Tibial artery (tissue), 4 donors: ENCODE results near the gene INPP5D.

Experiments used
- DNase-seq, 2 donors: peaks; one replicate each; pipeline ENCODE4 v3.0.0-alpha.2; 2019
- H3K27ac ChIP-seq, 2 donors: fragments of 200-600 bp; sonication (generic) in 1 of 2; 1 replicate in 1 of 2; 2 replicates in 1 of 2; pipeline ENCODE4 v1.5.1; 2018 to 2019; ENCODE audit warnings: mild to moderate bottlenecking in 1 of 2
- H3K27me3 ChIP-seq, 2 donors: fragments of 200-600 bp; sonication (generic) in 1 of 2; one replicate each; pipeline versions ENCODE4 v1.5.1 to v1.6.0; 2016 to 2019
- H3K36me3 ChIP-seq, 3 donors: fragments of 200-600 bp; sonication (generic) in 2 of 3; one replicate each; pipeline ENCODE4 v1.5.1; 2016 to 2019; ENCODE audit warnings: mild to moderate bottlenecking in 2 of 3
- H3K4me1 ChIP-seq, 4 donors: fragments of 200-600 bp; sonication (generic) in 2 of 4; 1 replicate in 3 of 4; 2 replicates in 1 of 4; pipeline ENCODE4 v1.5.1; 2016 to 2019
- H3K4me3 ChIP-seq, 2 donors: fragments of 200-600 bp; sonication (generic) in 1 of 2; 1 replicate in 1 of 2; 2 replicates in 1 of 2; pipeline ENCODE4 v1.5.1; 2018 to 2019; ENCODE audit warnings: mild to moderate bottlenecking in 2 of 2
- H3K9me3 ChIP-seq, 3 donors: fragments of 200-600 bp; sonication (generic) in 1 of 3; one replicate each; pipeline ENCODE4 v1.5.1; 2016 to 2019
- intact Hi-C: fragments of 100-400 bp; cut with DNase I; formaldehyde crosslinking; loops from one replicate; pipeline ENCODE4 v1.15.0; 2023; ENCODE audit warnings: low total_unique reads
- TF ChIP-seq, protein P1 (sequence below), 2 experiments: fragments of 200-600 bp in 1 of 2; fragments of 450-650 bp in 1 of 2; IDR thresholded peaks; one replicate each; pipeline ENCODE4 v1.5.1; 2017 to 2019; ENCODE audit warnings: antibody characterized with exemption in 2 of 2, mild to moderate bottlenecking in 1 of 2, moderate library complexity in 1 of 2

Gene INPP5D

GRCh38 chr2:233174137-233174536 lies 114.0 kb downstream of the INPP5D start:
- Histone ChIP-seq H3K4me1 (no peaks in the 10 kb centered on the region), H3K36me3 (peaks cover 0 to 3% (median 0%) of the 10 kb centered on the region in 3 donors), H3K9me3 (no peaks in the 10 kb centered on the region), H3K4me3 (no peak overlapping the region), H3K27ac (no peak overlapping the region), H3K27me3 (no peaks in the 10 kb centered on the region)
- no peak for DNase-seq
- TF ChIP-seq, protein P1, sequence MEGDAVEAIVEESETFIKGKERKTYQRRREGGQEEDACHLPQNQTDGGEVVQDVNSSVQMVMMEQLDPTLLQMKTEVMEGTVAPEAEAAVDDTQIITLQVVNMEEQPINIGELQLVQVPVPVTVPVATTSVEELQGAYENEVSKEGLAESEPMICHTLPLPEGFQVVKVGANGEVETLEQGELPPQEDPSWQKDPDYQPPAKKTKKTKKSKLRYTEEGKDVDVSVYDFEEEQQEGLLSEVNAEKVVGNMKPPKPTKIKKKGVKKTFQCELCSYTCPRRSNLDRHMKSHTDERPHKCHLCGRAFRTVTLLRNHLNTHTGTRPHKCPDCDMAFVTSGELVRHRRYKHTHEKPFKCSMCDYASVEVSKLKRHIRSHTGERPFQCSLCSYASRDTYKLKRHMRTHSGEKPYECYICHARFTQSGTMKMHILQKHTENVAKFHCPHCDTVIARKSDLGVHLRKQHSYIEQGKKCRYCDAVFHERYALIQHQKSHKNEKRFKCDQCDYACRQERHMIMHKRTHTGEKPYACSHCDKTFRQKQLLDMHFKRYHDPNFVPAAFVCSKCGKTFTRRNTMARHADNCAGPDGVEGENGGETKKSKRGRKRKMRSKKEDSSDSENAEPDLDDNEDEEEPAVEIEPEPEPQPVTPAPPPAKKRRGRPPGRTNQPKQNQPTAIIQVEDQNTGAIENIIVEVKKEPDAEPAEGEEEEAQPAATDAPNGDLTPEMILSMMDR (IDR thresholded peaks at IDR 0.05) = no peak
- intact Hi-C loops = no loop called here

DNA sequence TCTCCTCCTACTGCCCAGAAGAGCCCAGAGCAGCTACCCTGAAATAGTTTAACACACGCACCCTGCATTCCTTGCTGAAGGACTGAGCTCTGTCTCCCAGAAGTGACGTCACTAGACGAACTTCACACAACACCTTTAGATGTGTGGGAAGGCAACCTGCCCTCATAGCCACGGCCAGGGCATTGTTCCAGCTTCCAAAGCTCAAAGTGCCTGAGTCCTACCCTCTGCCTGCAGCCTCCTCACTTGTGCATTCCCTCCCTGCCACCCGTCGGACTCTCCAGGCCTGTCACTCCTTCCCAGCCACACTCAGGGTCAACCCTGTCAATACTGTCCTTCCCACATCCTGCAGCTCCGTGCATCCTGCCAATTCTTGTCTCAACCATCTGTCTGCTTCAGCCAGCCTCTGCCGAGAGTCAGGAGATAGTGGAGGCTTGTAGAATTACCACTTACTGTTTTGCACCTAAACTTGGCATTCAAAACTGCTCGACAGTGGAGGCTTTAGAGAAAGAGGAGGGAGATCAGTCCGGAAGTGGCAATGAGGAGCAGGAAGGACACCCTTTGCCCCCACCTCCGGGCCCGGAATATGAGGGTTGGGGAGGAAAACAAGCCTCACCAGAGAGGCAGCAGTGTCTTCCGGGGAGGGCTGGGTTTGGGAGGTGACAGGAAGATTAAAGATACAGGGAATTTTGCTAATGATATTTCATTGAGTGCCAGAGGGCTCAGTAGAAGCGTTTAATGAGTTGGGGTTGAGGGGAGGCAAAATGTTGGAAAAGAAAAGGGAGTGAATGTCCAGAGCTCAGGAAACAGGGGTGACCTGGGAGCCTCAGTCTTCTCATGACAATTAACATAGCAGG lies 119.1 kb downstream of the INPP5D start:
- peaks cover 0 to 6% (median 0%) of the 10 kb centered on the region in 3 donors for H3K9me3 ChIP-seq
- peaks cover 0 to 7% (median 0%) of the 10 kb centered on the region in 3 donors for H3K36me3 ChIP-seq
- no peaks in the 10 kb centered on the region for H3K4me1 ChIP-seq
- DNase-seq = no peak
- H3K27me3 ChIP-seq = no peaks in the 10 kb centered on the region
- TF ChIP-seq, protein P1 (IDR thresholded peaks at IDR 0.05) = no peak
- intact Hi-C loops = no loop called here
- no peak overlapping the region for H3K27ac ChIP-seq
- H3K4me3 ChIP-seq = no peak overlapping the region

DNA sequence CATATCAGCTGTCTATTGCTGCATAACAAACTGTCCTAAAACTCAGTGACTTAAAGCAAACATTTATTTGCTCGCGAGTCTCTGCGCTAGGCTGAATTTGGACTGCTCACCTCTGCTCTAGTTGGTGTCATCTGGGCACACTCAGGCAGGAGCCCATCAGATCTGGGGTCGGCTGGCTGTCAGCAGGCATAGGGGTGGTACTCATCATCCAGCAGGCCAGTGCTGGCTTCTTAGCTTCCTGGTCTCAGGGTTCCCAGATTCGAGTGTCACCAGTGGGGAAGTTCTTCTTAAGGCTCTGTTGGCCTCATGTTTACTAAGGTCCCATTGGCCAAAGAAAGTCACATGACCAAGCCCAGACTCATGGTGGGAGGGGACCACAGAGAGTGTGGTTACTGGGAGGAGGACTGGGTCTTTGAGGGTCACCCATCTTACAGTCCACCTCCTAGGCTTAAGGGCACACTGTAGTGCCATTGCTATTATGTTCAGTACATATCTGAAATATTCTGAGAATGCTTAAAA lies 119.8 kb downstream of the INPP5D start:
- Histone ChIP-seq H3K4me1 (no peaks in the 10 kb centered on the region), H3K36me3 (peaks cover 0 to 7% (median 0%) of the 10 kb centered on the region in 3 donors), H3K27ac (no peak overlapping the region), H3K27me3 (no peaks in the 10 kb centered on the region), H3K9me3 (peaks cover 0 to 6% (median 0%) of the 10 kb centered on the region in 3 donors), H3K4me3 (no peak overlapping the region)
- no peak for DNase-seq
- intact Hi-C loops = no loop called here
- TF ChIP-seq, protein P1 (IDR thresholded peaks at IDR 0.05) = no peak

DNA sequence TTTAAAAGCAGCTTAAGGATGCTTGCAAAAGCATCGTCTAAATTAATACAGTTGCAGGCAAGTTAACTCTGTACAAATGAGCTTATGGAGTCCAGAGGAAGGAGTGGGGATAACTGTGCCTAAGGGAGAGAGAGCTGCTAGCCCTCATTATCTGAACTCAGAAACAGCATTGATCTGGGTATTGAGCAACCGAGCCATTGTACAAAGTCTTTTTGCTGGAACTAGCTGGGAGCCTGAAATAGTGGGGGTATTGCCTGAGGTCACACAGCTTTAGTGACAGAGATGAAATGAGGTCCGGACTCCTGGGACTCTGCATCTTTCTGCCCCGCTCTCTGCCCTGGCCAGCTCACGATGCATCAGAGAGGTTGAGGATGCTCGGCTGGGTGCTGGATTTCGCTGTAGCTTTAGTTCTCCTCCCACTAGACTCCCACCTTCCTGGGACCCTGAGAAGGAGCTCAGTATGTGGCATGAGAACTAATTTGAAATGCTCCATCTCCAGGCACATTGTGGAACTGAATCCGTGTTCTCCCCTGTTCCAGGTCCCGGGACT lies 123.8 kb downstream of the INPP5D start:
- H3K27me3 ChIP-seq = no peaks in the 10 kb centered on the region
- DNase-seq = no peak
- H3K4me3 ChIP-seq = no peak overlapping the region
- peaks cover 0 to 11% (median 0%) of the 10 kb centered on the region in 3 donors for H3K36me3 ChIP-seq
- H3K27ac ChIP-seq = no peak overlapping the region
- TF ChIP-seq, protein P1 (IDR thresholded peaks at IDR 0.05) = no peak
- intact Hi-C loops = no loop called here
- peaks cover 0 to 6% (median 0%) of the 10 kb centered on the region in 3 donors for H3K9me3 ChIP-seq
- H3K4me1 ChIP-seq = no peaks in the 10 kb centered on the region

GRCh38 chr2:233184669-233185068 lies 124.5 kb downstream of the INPP5D start:
- Histone ChIP-seq H3K27ac (no peak overlapping the region), H3K4me3 (no peak overlapping the region), H3K27me3 (no peaks in the 10 kb centered on the region), H3K36me3 (peaks cover 0 to 5% (median 0%) of the 10 kb centered on the region in 3 donors), H3K4me1 (no peaks in the 10 kb centered on the region), H3K9me3 (peaks cover 0 to 6% (median 0%) of the 10 kb centered on the region in 3 donors)
- intact Hi-C loops = no loop called here
- DNase-seq = no peak
- TF ChIP-seq, protein P1 (IDR thresholded peaks at IDR 0.05) = no peak
